ENCODE results near the gene TMEM53. TPM values are rescaled to one million over a fixed set of nuclear protein-coding genes. Genes with fewer than 3 reads are reported as not detected.

Gene TMEM53
- total and polyA plus RNA-seq, 12 donors, result 7.2 to 47.4 (median 12.6) TPM

- Histone ChIP-seq H3K9me3 (replicated peaks in 1 of 3) (no peaks in the 10 kb centered on the region), H3K27ac (no peak overlapping the region), H3K4me1 (replicated peaks in 1 of 2) (no peaks in the 10 kb centered on the region), H3K4me3 (no peak overlapping the region), H3K36me3 (replicated peaks in 1 of 2) (no peaks in the 10 kb centered on the region), H3K27me3 (no peaks in the 10 kb centered on the region)
- WGBS, 4 donors, result 94 to 98% (median 96%) methylated on average over 3 of the region's 3 CpGs
- no peak for TF ChIP-seq POLR2A (IDR thresholded peaks at IDR 0.05)
- no peak for TF ChIP-seq CTCF (IDR thresholded peaks at IDR 0.05)
- no peak for DNase-seq
- intact Hi-C loops (cut with DNase I), result no loop called here
Measured at GRCh38 chr1:44693900-44694299, 19.6 kb upstream of the TMEM53 start.

GRCh38 chr1:44693159-44693558 is 18.9 kb upstream of the TMEM53 start:
- Histone ChIP-seq H3K27ac (no peak overlapping the region), H3K4me1 (replicated peaks in 1 of 2) (no peaks in the 10 kb centered on the region), H3K36me3 (replicated peaks in 1 of 2) (no peaks in the 10 kb centered on the region), H3K4me3 (no peak overlapping the region), H3K9me3 (replicated peaks in 1 of 3) (no peaks in the 10 kb centered on the region), H3K27me3 (no peaks in the 10 kb centered on the region)
- TF ChIP-seq CTCF (IDR thresholded peaks at IDR 0.05), result no peak
- TF ChIP-seq POLR2A (IDR thresholded peaks at IDR 0.05), result no peak
- 85 to 100% (median 93%) methylated on average over 2 of the region's 2 CpGs for WGBS, 4 donors
- intact Hi-C loops (cut with DNase I), result no loop called here
- peak in 1 of 7 donors; percentile 3 for DNase-seq

- intact Hi-C loops (cut with DNase I), result no loop called here
- H3K27me3 ChIP-seq, result no peaks in the 10 kb centered on the region
- DNase-seq, result no peak
- no peaks in the 10 kb centered on the region for H3K4me1 ChIP-seq (replicated peaks in 1 of 2)
- H3K9me3 ChIP-seq (replicated peaks in 1 of 3), result no peaks in the 10 kb centered on the region
- H3K27ac ChIP-seq, result no peak overlapping the region
- H3K4me3 ChIP-seq, result no peak overlapping the region
- no peaks in the 10 kb centered on the region for H3K36me3 ChIP-seq (replicated peaks in 1 of 2)
- WGBS, 4 donors, result 60 to 75% (median 66%) methylated on average over 3 of the region's 3 CpGs
- no peak for TF ChIP-seq CTCF (IDR thresholded peaks at IDR 0.05)
- TF ChIP-seq POLR2A (IDR thresholded peaks at IDR 0.05), result no peak
Measured at GRCh38 chr1:44689447-44689765, 15.1 kb upstream of the TMEM53 start.

GRCh38 chr1:44688760-44689446 is 14.6 kb upstream of the TMEM53 start:
- intact Hi-C loops (cut with DNase I), result no loop called here
- H3K27ac ChIP-seq, result no peak overlapping the region
- peak; percentile 37 to 75 (median 72) for DNase-seq
- no peak overlapping the region for H3K4me3 ChIP-seq
- H3K36me3 ChIP-seq (replicated peaks in 1 of 2), result no peaks in the 10 kb centered on the region
- no peaks in the 10 kb centered on the region for H3K27me3 ChIP-seq
- WGBS, 4 donors, result 65 to 77% (median 76%) methylated on average over 11 to 12 of the region's 12 CpGs
- H3K9me3 ChIP-seq (replicated peaks in 1 of 3), result no peaks in the 10 kb centered on the region
- H3K4me1 ChIP-seq (replicated peaks in 1 of 2), result no peaks in the 10 kb centered on the region
- TF ChIP-seq CTCF (IDR thresholded peaks at IDR 0.05), result no peak
- TF ChIP-seq POLR2A (IDR thresholded peaks at IDR 0.05), result no peak
